GM19328 (cell line): ENCODE results near the gene PSG1.
"Not testable (repeated sequence)": the region's sequence is repeated elsewhere in the genome, so short reads cannot be mapped to it uniquely, and the experiment has no call there.

Experiments
- ATAC-seq: cut with Tn5 transposase; IDR thresholded peaks from one replicate; pipeline ENCODE4 v1.9.1; 2021; ENCODE audit warnings: mild to moderate bottlenecking, moderate library complexity; ENCODE audit not compliant: unreplicated experiment

PSG1 gene

GRCh38 chr19:42879613-42880012 is at the start of gene PSG1:
Gene PSG1, minus strand, starts transcription at chr19:42879713. Its CDS starts 132 bp downstream, at chr19:42879581.
- no peak for ATAC-seq

GRCh38 chr19:42928896-42929295 is 49.4 kb upstream of the PSG1 start:
- ATAC-seq: no peak

- ATAC-seq: no peak
Observed at GRCh38 chr19:42926781-42927180, 47.3 kb upstream of the PSG1 start.

- ATAC-seq: not testable (repeated sequence)
Observed at GRCh38 chr19:42923106-42923505, 43.6 kb upstream of the PSG1 start.

DNA sequence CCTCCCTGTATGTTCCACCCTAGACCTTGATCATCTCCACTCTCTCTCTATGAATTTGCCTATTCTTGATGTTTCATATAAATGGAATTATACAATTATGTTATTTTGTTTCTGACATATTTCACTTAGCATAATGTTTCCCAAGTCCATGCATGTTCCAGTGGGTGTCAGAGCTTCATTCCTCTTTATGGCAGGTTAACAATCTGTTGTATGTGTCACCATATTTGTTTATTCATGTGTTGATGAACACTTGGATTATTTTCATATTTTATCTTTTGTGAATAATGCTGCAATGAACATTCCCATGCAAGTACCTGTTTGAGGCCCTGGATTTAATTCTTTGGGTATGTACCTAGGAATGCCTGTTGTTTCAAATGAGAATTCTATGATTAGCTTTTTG is 41.5 kb upstream of the PSG1 start:
- ATAC-seq: not testable (repeated sequence)

- ATAC-seq: no peak
Observed at GRCh38 chr19:42919757-42920079, 40.2 kb upstream of the PSG1 start.

DNA sequence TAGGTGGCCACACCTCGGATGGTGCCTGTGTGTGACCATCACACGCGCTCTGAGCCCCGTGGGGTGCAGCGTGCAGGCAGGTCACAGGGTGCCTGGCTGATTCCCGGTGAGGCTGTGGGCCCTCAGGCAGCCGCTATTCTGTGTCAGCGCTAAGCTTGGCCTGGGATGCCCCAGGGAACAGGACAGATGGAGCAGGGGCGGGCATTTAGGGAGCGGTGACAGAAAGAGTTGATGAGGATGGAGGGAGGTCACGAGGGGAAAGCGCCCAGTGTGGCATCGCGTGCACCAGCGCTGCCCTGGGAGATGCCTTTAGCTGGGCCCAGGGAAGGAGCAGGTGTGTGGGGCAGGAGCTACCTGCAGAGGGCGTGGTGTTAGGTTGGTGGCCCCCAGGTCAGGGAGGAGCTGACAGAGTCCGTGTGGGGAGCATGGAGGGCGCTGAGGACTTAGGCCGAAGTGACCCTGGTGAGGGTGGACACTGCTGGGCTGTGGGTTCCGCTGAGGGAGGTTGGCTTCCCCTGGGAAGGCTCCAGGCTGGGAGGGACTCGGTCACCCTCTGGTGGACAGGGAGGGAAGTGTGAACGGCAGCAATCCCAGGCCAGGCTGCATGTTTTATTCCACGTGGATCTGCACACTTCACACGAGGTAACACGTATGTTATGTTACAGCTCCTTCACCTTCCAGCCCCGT is 39.7 kb upstream of the PSG1 start:
- not testable (repeated sequence) for ATAC-seq

GRCh38 chr19:42918377-42919069 is 39.0 kb upstream of the PSG1 start:
- ATAC-seq: not testable (repeated sequence)

- ATAC-seq: not testable (repeated sequence)
Observed at GRCh38 chr19:42917634-42918033, 38.1 kb upstream of the PSG1 start, which contains the start of gene PSG6. Gene PSG6, minus strand, starts transcription at chr19:42917894. Its CDS starts 102 bp downstream, at chr19:42917792.

- ATAC-seq: not testable (repeated sequence)
Observed at GRCh38 chr19:42916931-42917330, 37.4 kb upstream of the PSG1 start.

DNA sequence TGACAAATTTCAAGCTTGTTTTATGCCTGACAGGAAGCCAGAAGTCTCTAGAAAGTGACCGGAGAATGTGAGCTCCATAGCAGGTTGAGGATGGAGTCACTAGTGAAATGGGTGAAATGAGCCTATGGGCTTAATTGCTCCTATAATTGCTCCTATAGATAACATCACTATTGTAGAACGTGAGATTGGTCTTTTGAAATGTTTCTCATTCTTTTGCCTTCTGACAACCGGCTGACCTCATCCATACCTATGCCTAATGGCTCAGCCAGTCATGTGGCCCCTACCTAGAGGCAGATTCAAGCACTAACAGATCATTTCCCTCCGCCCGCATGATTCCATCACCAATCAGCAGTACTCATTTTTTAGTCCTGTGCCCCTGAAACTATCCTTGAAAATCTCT is 34.0 kb upstream of the PSG1 start:
- not testable (repeated sequence) for ATAC-seq

GRCh38 chr19:42912941-42913340 is 33.4 kb upstream of the PSG1 start:
- ATAC-seq: not testable (repeated sequence)

GRCh38 chr19:42911731-42912130 is 32.2 kb upstream of the PSG1 start:
- ATAC-seq: not testable (repeated sequence)

DNA sequence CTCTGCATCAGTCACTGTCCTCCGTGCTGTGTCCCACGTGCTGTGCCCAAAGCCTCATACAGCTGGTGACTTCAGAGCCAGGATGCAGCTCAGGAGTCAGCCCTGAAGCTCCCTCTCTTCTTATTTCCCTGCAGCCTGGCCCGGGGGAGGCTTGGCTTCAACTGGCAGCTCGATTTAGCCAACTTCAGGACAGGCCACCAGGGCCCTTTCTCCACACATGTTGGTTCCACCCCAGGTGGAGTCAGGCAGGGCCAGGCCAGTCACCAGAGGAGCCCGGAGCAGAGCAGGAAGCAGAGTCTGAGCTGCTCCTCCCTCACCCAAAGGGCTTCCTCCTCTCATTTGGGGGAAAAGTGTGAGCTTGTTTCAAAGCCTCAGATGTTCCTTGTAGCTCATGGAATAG is 26.6 kb upstream of the PSG1 start:
- ATAC-seq: not testable (repeated sequence)

DNA sequence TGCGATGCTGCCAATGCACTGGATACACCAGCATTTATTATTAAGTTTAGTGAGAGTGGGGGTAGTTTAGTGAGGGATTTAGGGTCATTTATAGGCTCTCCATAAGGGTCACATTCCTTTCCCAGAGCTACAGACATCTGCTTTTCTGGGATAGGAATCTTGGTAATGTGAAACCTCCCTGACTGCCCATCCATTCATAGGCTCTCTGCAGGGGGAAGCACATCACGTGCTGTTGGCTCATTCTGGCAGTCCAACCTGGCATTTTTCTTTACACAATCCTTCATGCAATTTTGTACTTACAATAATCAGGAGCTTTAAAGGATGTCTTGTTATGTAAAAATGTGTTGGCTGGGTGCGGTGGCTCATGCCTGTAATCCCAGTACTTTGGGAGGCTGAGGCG is 21.0 kb upstream of the PSG1 start:
- ATAC-seq: not testable (repeated sequence)

DNA sequence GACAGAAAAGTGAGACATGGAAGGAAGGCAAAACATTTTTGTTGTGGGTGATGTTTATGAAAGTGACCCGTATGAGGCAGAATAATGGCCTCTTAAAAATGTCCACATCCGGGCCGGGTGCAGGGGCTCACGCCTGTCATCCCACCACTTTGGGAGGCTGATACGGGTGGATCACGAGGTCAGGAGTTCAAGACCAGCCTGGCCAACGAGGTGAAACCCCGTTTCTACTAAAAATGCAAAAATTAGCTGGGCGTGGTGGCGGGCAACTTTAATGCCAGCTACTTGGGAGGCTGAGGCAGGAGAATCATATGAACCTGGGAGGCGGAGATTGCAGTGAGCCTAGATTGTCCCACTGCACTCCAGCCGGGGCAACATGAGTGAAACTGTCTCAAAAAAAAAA is 20.2 kb upstream of the PSG1 start:
- not testable (repeated sequence) for ATAC-seq

DNA sequence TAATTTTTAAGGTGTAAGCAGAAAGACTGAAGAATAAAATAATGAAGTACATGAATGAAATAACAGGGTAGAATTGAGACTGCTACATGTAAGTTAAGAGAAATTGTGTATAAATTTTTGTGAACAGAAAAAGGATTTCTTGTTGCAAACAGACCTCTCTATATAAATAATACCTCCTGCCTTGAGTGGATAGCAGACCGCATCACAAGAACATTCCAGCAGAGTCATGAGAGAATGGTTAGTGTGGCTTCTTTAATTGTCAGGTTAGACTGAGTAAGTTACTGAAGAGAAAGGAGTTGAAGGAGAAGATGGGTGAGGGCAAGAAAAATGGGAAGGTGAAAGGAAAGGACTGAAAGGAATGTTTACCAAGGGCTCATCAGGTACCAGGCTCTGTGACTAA is 19.6 kb upstream of the PSG1 start:
- ATAC-seq: not testable (repeated sequence)

GRCh38 chr19:42898656-42899055 is 19.1 kb upstream of the PSG1 start:
- not testable (repeated sequence) for ATAC-seq

- not testable (repeated sequence) for ATAC-seq
Observed at GRCh38 chr19:42897729-42898128, 18.2 kb upstream of the PSG1 start.

- not testable (repeated sequence) for ATAC-seq
Observed at GRCh38 chr19:42890446-42890845, 10.9 kb upstream of the PSG1 start.

DNA sequence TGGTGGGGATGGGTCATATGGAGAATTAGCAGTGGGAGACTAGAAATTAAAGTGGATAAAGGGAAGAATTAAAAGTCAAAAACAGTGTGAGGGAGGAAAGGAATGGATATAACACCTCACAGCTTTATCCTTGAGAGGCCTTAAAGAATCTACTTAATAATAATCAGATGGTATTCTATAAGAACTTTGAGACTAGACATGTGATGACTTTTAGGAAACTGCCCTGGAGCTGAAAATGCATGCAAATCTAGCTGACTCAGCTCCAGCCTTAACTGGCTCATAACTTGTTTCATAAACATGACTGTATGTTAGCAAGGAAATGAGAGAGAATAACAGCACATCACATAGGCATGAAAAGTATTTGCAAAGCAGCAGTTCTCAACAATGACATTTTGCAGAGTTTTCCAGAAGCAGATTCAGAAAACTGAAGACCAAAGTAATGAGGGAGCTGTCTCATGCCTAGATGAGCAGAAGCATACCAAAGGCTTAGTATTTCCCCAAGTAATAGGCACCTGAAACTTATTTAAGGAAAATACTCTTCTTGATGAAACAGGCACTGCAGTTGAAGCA is 8.4 kb upstream of the PSG1 start:
- ATAC-seq: not testable (repeated sequence)

- ATAC-seq: not testable (repeated sequence)
Observed at GRCh38 chr19:42882730-42883129, 3.2 kb upstream of the PSG1 start.
